A549 (cell line): Measurements from ENCODE around the gene MRPL11.

ENCODE experiments used
- CEBPB ChIP-seq, 2 experiments: fragments of >200 bp in 1 of 2; sonication (Bioruptor Twin) in 1 of 2; formaldehyde crosslinking in 1 of 2; IDR thresholded peaks; 2 replicates each; pipeline ENCODE4 v1.6.1; 2012 to 2016
- EP300 ChIP-seq, 2 experiments: fragments of >200 bp; sonication (Bioruptor Twin); formaldehyde crosslinking; IDR thresholded peaks; 2 replicates in 1 of 2; 3 replicates in 1 of 2; pipeline ENCODE4 v1.6.1; 2016 to 2017
- MAX ChIP-seq: IDR thresholded peaks from 2 replicates; pipeline ENCODE4 v1.6.1; 2012
- POLR2A ChIP-seq: IDR thresholded peaks from 2 replicates; pipeline ENCODE4 v1.6.1; 2012; ENCODE audit warnings: mild to moderate bottlenecking, low read length
- TF ChIP-seq, protein P1 (sequence below): fragments of >200 bp; sonication (Bioruptor Twin); formaldehyde crosslinking; IDR thresholded peaks from 3 replicates; pipeline ENCODE4 v1.5.1; 2016

GRCh38 chr11:66470015-66470414 is 31.4 kb upstream of the MRPL11 start:
- TF ChIP-seq CEBPB (IDR thresholded peaks at IDR 0.05) (no peak), POLR2A (no peak), MAX (no peak), EP300 (IDR thresholded peaks at IDR 0.05) (no peak)
- TF ChIP-seq, protein P1, sequence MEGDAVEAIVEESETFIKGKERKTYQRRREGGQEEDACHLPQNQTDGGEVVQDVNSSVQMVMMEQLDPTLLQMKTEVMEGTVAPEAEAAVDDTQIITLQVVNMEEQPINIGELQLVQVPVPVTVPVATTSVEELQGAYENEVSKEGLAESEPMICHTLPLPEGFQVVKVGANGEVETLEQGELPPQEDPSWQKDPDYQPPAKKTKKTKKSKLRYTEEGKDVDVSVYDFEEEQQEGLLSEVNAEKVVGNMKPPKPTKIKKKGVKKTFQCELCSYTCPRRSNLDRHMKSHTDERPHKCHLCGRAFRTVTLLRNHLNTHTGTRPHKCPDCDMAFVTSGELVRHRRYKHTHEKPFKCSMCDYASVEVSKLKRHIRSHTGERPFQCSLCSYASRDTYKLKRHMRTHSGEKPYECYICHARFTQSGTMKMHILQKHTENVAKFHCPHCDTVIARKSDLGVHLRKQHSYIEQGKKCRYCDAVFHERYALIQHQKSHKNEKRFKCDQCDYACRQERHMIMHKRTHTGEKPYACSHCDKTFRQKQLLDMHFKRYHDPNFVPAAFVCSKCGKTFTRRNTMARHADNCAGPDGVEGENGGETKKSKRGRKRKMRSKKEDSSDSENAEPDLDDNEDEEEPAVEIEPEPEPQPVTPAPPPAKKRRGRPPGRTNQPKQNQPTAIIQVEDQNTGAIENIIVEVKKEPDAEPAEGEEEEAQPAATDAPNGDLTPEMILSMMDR, result no peak
